Measurements from ENCODE around the gene ACP1. TPM values are rescaled to one million over a fixed set of nuclear protein-coding genes. Genes with fewer than 3 reads are reported as not detected.

Gene ACP1
- total and polyA plus RNA-seq, 4 donors, result 49.8 to 130 (median 66.0) TPM

DNA sequence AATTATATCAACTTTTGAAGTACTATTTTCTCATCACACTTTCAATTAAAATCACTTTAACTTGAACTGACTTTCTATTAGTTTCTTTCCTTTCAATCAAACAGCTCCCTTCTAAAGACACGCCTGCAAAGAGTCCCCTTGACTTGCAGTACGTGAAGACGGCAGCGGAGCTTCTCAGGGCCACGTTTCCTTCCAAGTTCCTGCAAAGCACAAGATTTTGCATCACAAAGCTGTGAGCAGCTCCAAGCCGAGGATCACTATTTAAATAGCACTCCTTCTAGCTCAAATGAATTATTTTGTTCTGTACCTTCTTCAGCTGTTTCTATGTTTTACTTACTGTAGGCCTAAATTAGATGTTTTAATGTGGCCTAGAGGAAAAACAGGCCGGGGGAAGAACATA lies 31.7 kb upstream of the ACP1 start:
- ATAC-seq (ENCODE audit: low FRiP score) (no peak), DNase-seq (no peak)
- H3K27me3 ChIP-seq (ENCODE audit: control insufficient read depth in 1 of 2, insufficient read depth in 2 of 2, low read length in 1 of 2), result no peaks in the 10 kb centered on the region
- H3K4me3 ChIP-seq (ENCODE audit: low read length in 2 of 2), result no peak overlapping the region
- H3K9me3 ChIP-seq (ENCODE audit: control insufficient read depth, low read length), result no peaks in the 10 kb centered on the region
- peaks cover 4 to 9% of the 10 kb centered on the region in 2 donors for H3K36me3 ChIP-seq (ENCODE audit: control insufficient read depth in 1 of 2, insufficient read depth in 2 of 2, low read length in 1 of 2)
- intact Hi-C loops (cut with DNase I), result no loop called here
- H3K27ac ChIP-seq (ENCODE audit: low read depth in 1 of 2, low read length in 2 of 2), result no peak overlapping the region
- WGBS, 2 donors, result 39 to 47% methylated on average over 7 of the region's 7 CpGs
- no peaks in the 10 kb centered on the region for H3K4me1 ChIP-seq (ENCODE audit: control insufficient read depth in 1 of 2, insufficient read depth in 2 of 2, low read length in 2 of 2)

GRCh38 chr2:234421-234820 lies 30.3 kb upstream of the ACP1 start:
- 65 to 69% methylated on average over 4 of the region's 4 CpGs for WGBS, 2 donors
- H3K36me3 ChIP-seq (ENCODE audit: control insufficient read depth in 1 of 2, insufficient read depth in 2 of 2, low read length in 1 of 2), result peaks cover 4 to 8% of the 10 kb centered on the region in 2 donors
- no peaks in the 10 kb centered on the region for H3K27me3 ChIP-seq (ENCODE audit: control insufficient read depth in 1 of 2, insufficient read depth in 2 of 2, low read length in 1 of 2)
- H3K27ac ChIP-seq (ENCODE audit: low read depth in 1 of 2, low read length in 2 of 2), result no peak overlapping the region
- H3K9me3 ChIP-seq (ENCODE audit: control insufficient read depth, low read length), result no peaks in the 10 kb centered on the region
- no peak for ATAC-seq (ENCODE audit: low FRiP score)
- intact Hi-C loops (cut with DNase I), result no loop called here
- no peak overlapping the region for H3K4me3 ChIP-seq (ENCODE audit: low read length in 2 of 2)
- DNase-seq, result no peak
- H3K4me1 ChIP-seq (ENCODE audit: control insufficient read depth in 1 of 2, insufficient read depth in 2 of 2, low read length in 2 of 2), result no peaks in the 10 kb centered on the region

GRCh38 chr2:236993-237539 lies 27.7 kb upstream of the ACP1 start:
- H3K27me3 ChIP-seq (ENCODE audit: control insufficient read depth in 1 of 2, insufficient read depth in 2 of 2, low read length in 1 of 2), result no peaks in the 10 kb centered on the region
- H3K4me3 ChIP-seq (ENCODE audit: low read length in 2 of 2), result no peak overlapping the region
- intact Hi-C loops (cut with DNase I), result no loop called here
- H3K27ac ChIP-seq (ENCODE audit: low read depth in 1 of 2, low read length in 2 of 2), result no peak overlapping the region
- peaks cover 0 to 3% of the 10 kb centered on the region in 2 donors for H3K36me3 ChIP-seq (ENCODE audit: control insufficient read depth in 1 of 2, insufficient read depth in 2 of 2, low read length in 1 of 2)
- no peaks in the 10 kb centered on the region for H3K9me3 ChIP-seq (ENCODE audit: control insufficient read depth, low read length)
- WGBS, 2 donors, result 44 to 71% methylated on average over 6 of the region's 6 CpGs
- H3K4me1 ChIP-seq (ENCODE audit: control insufficient read depth in 1 of 2, insufficient read depth in 2 of 2, low read length in 2 of 2), result no peaks in the 10 kb centered on the region
- DNase-seq, result no peak
- no peak for ATAC-seq (ENCODE audit: low FRiP score)

DNA sequence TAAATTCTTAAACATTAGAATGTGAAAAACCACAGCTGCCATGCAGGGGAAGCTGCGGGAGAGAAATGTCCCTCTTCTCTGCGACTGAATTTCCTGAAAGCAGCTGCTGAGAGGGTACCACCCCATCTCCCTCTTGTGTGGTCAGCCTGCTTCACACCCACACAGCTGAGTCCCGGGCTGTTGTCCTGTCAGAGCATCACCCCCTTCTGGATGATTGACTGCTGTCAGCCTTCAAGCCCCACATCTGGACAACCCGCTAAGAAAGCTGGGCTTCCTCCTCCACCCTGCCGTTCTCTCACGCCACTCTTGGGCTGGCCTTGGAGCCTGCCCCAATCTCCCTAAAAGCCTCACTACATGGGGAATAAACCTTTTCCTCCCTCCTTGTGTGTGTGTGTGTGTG lies 26.9 kb upstream of the ACP1 start:
- Histone ChIP-seq H3K4me3 (ENCODE audit: low read length in 2 of 2) (no peak overlapping the region), H3K36me3 (ENCODE audit: control insufficient read depth in 1 of 2, insufficient read depth in 2 of 2, low read length in 1 of 2) (peaks cover 0 to 3% of the 10 kb centered on the region in 2 donors), H3K9me3 (ENCODE audit: control insufficient read depth, low read length) (no peaks in the 10 kb centered on the region), H3K27ac (ENCODE audit: low read depth in 1 of 2, low read length in 2 of 2) (peak overlapping the region in 1 of 2 donors; percentile 8), H3K27me3 (ENCODE audit: control insufficient read depth in 1 of 2, insufficient read depth in 2 of 2, low read length in 1 of 2) (no peaks in the 10 kb centered on the region), H3K4me1 (ENCODE audit: control insufficient read depth in 1 of 2, insufficient read depth in 2 of 2, low read length in 2 of 2) (no peaks in the 10 kb centered on the region)
- ATAC-seq (ENCODE audit: low FRiP score) (peak; percentile 11), DNase-seq (no peak)
- 31 to 61% methylated on average over 6 of the region's 6 CpGs for WGBS, 2 donors
- intact Hi-C loops (cut with DNase I), result no loop called here

DNA sequence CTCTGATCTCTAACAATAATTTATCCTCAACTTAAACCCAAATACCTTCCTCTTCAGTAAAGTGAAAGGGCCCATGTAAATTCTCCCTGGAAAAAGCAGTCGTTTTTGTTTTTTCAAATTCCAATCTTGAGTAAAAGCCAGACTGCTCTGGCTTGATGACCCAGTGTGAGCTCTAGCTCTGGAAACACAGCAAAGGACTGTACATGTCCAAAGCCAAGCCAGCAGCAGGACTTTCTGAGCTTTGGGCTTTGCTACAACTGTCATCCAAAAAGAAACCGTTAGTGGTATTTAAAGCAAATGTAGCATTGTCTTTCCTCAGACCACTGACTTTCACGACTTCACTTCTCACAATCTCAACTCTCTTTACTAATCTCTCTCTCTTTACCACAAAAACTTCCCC lies 26.3 kb upstream of the ACP1 start:
- Histone ChIP-seq H3K27ac (ENCODE audit: low read depth in 1 of 2, low read length in 2 of 2) (no peak overlapping the region), H3K36me3 (ENCODE audit: control insufficient read depth in 1 of 2, insufficient read depth in 2 of 2, low read length in 1 of 2) (peaks cover 0 to 3% of the 10 kb centered on the region in 2 donors), H3K4me3 (ENCODE audit: low read length in 2 of 2) (no peak overlapping the region), H3K9me3 (ENCODE audit: control insufficient read depth, low read length) (no peaks in the 10 kb centered on the region), H3K27me3 (ENCODE audit: control insufficient read depth in 1 of 2, insufficient read depth in 2 of 2, low read length in 1 of 2) (no peaks in the 10 kb centered on the region), H3K4me1 (ENCODE audit: control insufficient read depth in 1 of 2, insufficient read depth in 2 of 2, low read length in 2 of 2) (no peaks in the 10 kb centered on the region)
- no peak for ATAC-seq (ENCODE audit: low FRiP score)
- intact Hi-C loops (cut with DNase I), result no loop called here
- WGBS, 2 donors, result 4 to 8% methylated on average over 3 of the region's 3 CpGs
- DNase-seq, result no peak

- no peak overlapping the region for H3K27ac ChIP-seq (ENCODE audit: low read depth in 1 of 2, low read length in 2 of 2)
- ATAC-seq (ENCODE audit: low FRiP score) (no peak), DNase-seq (no peak)
- H3K9me3 ChIP-seq (ENCODE audit: control insufficient read depth, low read length), result no peaks in the 10 kb centered on the region
- H3K4me1 ChIP-seq (ENCODE audit: control insufficient read depth in 1 of 2, insufficient read depth in 2 of 2, low read length in 2 of 2), result no peaks in the 10 kb centered on the region
- H3K4me3 ChIP-seq (ENCODE audit: low read length in 2 of 2), result no peak overlapping the region
- no peaks in the 10 kb centered on the region for H3K27me3 ChIP-seq (ENCODE audit: control insufficient read depth in 1 of 2, insufficient read depth in 2 of 2, low read length in 1 of 2)
- 57 to 65% methylated on average over 5 of the region's 5 CpGs for WGBS, 2 donors
- intact Hi-C loops (cut with DNase I), result no loop called here
- peaks cover 0 to 6% of the 10 kb centered on the region in 2 donors for H3K36me3 ChIP-seq (ENCODE audit: control insufficient read depth in 1 of 2, insufficient read depth in 2 of 2, low read length in 1 of 2)
Observed at GRCh38 chr2:238869-239268, 25.9 kb upstream of the ACP1 start.

DNA sequence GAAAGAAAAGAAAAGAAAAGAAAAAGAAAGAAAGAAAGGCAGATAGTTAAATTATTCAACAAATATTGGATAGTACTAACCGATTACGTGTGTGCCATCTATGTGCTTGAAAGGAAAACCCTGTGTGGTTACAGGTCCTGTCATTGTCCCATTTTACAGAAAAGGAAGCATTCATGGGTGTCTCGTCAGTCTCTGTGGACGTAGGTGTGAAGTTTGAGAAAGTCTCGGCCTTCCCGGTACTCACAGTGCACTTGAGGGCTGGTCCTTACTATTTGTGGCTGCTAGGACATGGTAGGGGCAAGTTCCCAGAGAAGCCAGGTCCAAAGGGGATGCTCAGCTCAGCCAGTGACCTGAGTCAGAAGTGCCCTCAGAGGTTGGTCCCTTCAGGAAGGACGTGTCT lies 20.2 kb upstream of the ACP1 start:
- intact Hi-C loops (cut with DNase I), result no loop called here
- peaks cover 0 to 9% of the 10 kb centered on the region in 2 donors for H3K36me3 ChIP-seq (ENCODE audit: control insufficient read depth in 1 of 2, insufficient read depth in 2 of 2, low read length in 1 of 2)

GRCh38 chr2:246489-247144 lies 18.1 kb upstream of the ACP1 start:
- no peak for DNase-seq
- Histone ChIP-seq H3K9me3 (ENCODE audit: control insufficient read depth, low read length) (no peaks in the 10 kb centered on the region), H3K4me1 (ENCODE audit: control insufficient read depth in 1 of 2, insufficient read depth in 2 of 2, low read length in 2 of 2) (no peaks in the 10 kb centered on the region), H3K27me3 (ENCODE audit: control insufficient read depth in 1 of 2, insufficient read depth in 2 of 2, low read length in 1 of 2) (no peaks in the 10 kb centered on the region), H3K4me3 (ENCODE audit: low read length in 2 of 2) (no peak overlapping the region), H3K27ac (ENCODE audit: low read depth in 1 of 2, low read length in 2 of 2) (no peak overlapping the region), H3K36me3 (ENCODE audit: control insufficient read depth in 1 of 2, insufficient read depth in 2 of 2, low read length in 1 of 2) (peaks cover 0 to 12% of the 10 kb centered on the region in 2 donors)
- WGBS, 2 donors, result 52 to 60% methylated on average over 6 of the region's 6 CpGs
- no peak for ATAC-seq (ENCODE audit: low FRiP score)
- intact Hi-C loops (cut with DNase I), result loop anchor here (5.0 kb wide), 2 partner anchors 41 to 391 kb away; partner anchors contain the start of gene ALKAL2 (in 2 of the 2)

More for the DNA sequence above, 20.2 kb upstream of the ACP1 start:
- Histone ChIP-seq H3K4me3 (ENCODE audit: low read length in 2 of 2) (no peak overlapping the region), H3K9me3 (ENCODE audit: control insufficient read depth, low read length) (no peaks in the 10 kb centered on the region), H3K27ac (ENCODE audit: low read depth in 1 of 2, low read length in 2 of 2) (no peak overlapping the region), H3K27me3 (ENCODE audit: control insufficient read depth in 1 of 2, insufficient read depth in 2 of 2, low read length in 1 of 2) (no peaks in the 10 kb centered on the region), H3K4me1 (ENCODE audit: control insufficient read depth in 1 of 2, insufficient read depth in 2 of 2, low read length in 2 of 2) (no peaks in the 10 kb centered on the region)
- WGBS, 2 donors, result 95 to 98% methylated on average over 7 of the region's 7 CpGs
- ATAC-seq (ENCODE audit: low FRiP score), result no peak
- DNase-seq, result no peak

GRCh38 chr2:248724-249123 lies 16.0 kb upstream of the ACP1 start:
- ATAC-seq (ENCODE audit: low FRiP score) (no peak), DNase-seq (no peak)
- Histone ChIP-seq H3K4me1 (ENCODE audit: control insufficient read depth in 1 of 2, insufficient read depth in 2 of 2, low read length in 2 of 2) (no peaks in the 10 kb centered on the region), H3K9me3 (ENCODE audit: control insufficient read depth, low read length) (no peaks in the 10 kb centered on the region), H3K27me3 (ENCODE audit: control insufficient read depth in 1 of 2, insufficient read depth in 2 of 2, low read length in 1 of 2) (no peaks in the 10 kb centered on the region), H3K4me3 (ENCODE audit: low read length in 2 of 2) (no peak overlapping the region), H3K36me3 (ENCODE audit: control insufficient read depth in 1 of 2, insufficient read depth in 2 of 2, low read length in 1 of 2) (peaks cover 0 to 10% of the 10 kb centered on the region in 2 donors), H3K27ac (ENCODE audit: low read depth in 1 of 2, low read length in 2 of 2) (no peak overlapping the region)
- intact Hi-C loops (cut with DNase I), result loop anchor here (5.0 kb wide), 2 partner anchors 39 to 389 kb away; partner anchors contain the start of gene ALKAL2 (in 2 of the 2)
- WGBS, 2 donors, result 86 to 88% methylated on average over 2 of the region's 2 CpGs
